Measurements from ENCODE around the gene GLIPR1L2. TPM values are rescaled to one million over a fixed set of nuclear protein-coding genes. Genes with fewer than 3 reads are reported as not detected.

GLIPR1L2 gene
- 0.11 to 0.24 TPM (median 0.22 TPM) in 5 replicates for total RNA-seq (2022; extraction: Qiagen RNA extraction; ENCODE audit: low read depth)

GRCh38 chr12:75390899-75391538 is at the start of gene GLIPR1L2:
Gene GLIPR1L2, plus strand, starts transcription at chr12:75391089. Its CDS starts 28 bp downstream, at chr12:75391117.

DNA sequence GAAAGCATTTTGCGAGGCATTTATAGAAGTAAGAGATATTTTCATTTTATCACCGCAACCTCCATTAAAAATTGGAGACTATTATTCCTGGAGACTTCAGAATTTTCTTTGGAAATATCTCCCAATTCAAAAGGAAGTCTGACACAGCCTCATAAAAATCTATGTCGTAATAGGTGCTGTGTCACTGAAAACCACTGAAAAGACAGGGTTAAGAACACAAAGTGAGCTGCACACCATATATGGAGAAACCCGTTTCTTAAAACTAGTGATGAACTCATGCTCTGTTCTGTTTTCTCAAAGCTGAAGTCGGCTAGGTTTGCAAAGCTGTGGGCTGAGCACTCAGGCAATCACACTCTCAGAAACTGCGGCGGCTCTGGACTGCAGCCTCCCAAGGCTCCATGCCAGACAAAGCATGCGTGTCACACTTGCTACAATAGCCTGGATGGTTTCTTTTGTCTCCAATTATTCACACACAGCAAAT is 89.6 kb downstream of the GLIPR1L2 start, which contains the start of gene GLIPR1:
Gene GLIPR1 (plus strand): TSS at position 287 of the 481 bp plus-strand sequence. CDS start 126 bp downstream, at position 413.

Other genes with a start within 250 kb of the GLIPR1L2 start
- not detected in 5 replicates for gene KCNC2, start 181.2 kb upstream of the GLIPR1L2 start, total RNA-seq (2022; extraction: Qiagen RNA extraction; ENCODE audit: low read depth)
- 0.38 to 2.1 TPM (median 1.2 TPM) in 5 replicates for gene CAPS2, start 60.8 kb upstream of the GLIPR1L2 start, total RNA-seq (2022; extraction: Qiagen RNA extraction; ENCODE audit: low read depth)
- not detected in 5 replicates for gene GLIPR1L1, start 56.4 kb upstream of the GLIPR1L2 start, total RNA-seq (2022; extraction: Qiagen RNA extraction; ENCODE audit: low read depth)
- gene GLIPR1, start 89.7 kb downstream of the GLIPR1L2 start, total RNA-seq (2022; extraction: Qiagen RNA extraction; ENCODE audit: low read depth): 25.6 to 33.9 TPM (median 29.8 TPM) in 5 replicates
- gene KRR1, start 120.5 kb downstream of the GLIPR1L2 start, total RNA-seq (2022; extraction: Qiagen RNA extraction; ENCODE audit: low read depth): 54.2 to 81.3 TPM (median 61.6 TPM) in 5 replicates

All from A549 treated with GW870086 at 1 μM for 4 hours (cell line).